Measurements from ENCODE around the gene KCMF1. TPM values are rescaled to one million over a fixed set of nuclear protein-coding genes. Genes with fewer than 3 reads are reported as not detected.

KCMF1 gene
- polyA plus RNA-seq, 1 donor (not counting 4 experiments of a cell fraction or from before 2014, with no cell fraction given) = 111 TPM

- FAIRE-seq = peak; percentile 88
- H3K9ac ChIP-seq (ENCODE audit: control insufficient read depth, extremely low read depth, insufficient read depth, low read length) = peak overlapping the region; percentile 59
- peak; percentile 86 for DNase-seq (ENCODE audit: low read depth, low spot score)
These were observed 12.6 kb upstream of the KCMF1 start for GRCh38 chr2:84958135-84959059.

GRCh38 chr2:84959095-84959565 is 11.8 kb upstream of the KCMF1 start:
- Histone ChIP-seq H3K27ac (ENCODE audit: control insufficient read depth, insufficient read depth, low read length) (peak overlapping the region; percentile 95), H3K9ac (ENCODE audit: control insufficient read depth, extremely low read depth, insufficient read depth, low read length) (peak overlapping the region; percentile 59), H3K4me3 (ENCODE audit: control insufficient read depth in 2 of 3, extremely low read depth in 1 of 3, insufficient read depth in 2 of 3, low read depth in 1 of 3, low read length in 3 of 3) (peak overlapping the region in 1 of 3 experiments; percentile 19), H3K36me3 (ENCODE audit: control insufficient read depth in 2 of 2, extremely low read depth in 1 of 2, insufficient read depth in 2 of 2, low read length in 2 of 2) (peaks cover 0 to 5% of the 10 kb centered on the region in 2 experiments), H3K9me3 (ENCODE audit: control insufficient read depth, low read depth, low read length) (no peaks in the 10 kb centered on the region), H4K20me1 (ENCODE audit: control insufficient read depth, extremely low read depth, insufficient read depth, low read length) (no peaks in the 10 kb centered on the region), H3K4me1 (ENCODE audit: control insufficient read depth, extremely low read depth, insufficient read depth, low read length) (peaks cover 34% of the 10 kb centered on the region), H3K9me1 (ENCODE audit: control insufficient read depth, extremely low read depth, insufficient read depth, low read length) (no peaks in the 10 kb centered on the region), H3K27me3 (ENCODE audit: control insufficient read depth, extremely low read depth, insufficient read depth, low read length) (no peaks in the 10 kb centered on the region), H2AFZ (ENCODE audit: control insufficient read depth, low read length) (no peak overlapping the region), H3K79me2 (ENCODE audit: control insufficient read depth, insufficient read depth, low read length) (peaks cover 5% of the 10 kb centered on the region), H3K4me2 (ENCODE audit: control insufficient read depth, extremely low read depth, insufficient read depth, low read depth, low read length) (peak overlapping the region; percentile 69)
- dilution Hi-C loops (cut with MboI; ENCODE audit: extremely low pct_ligation_motif_present, low sequenced_read_pairs) = no loop called here
- FAIRE-seq = peak; percentile 53
- TF ChIP-seq CTCF (optimal IDR thresholded peaks at IDR 0.05 in 1 of 3, IDR thresholded peaks at IDR 0.05 in 1 of 3, conservative IDR thresholded peaks at IDR 0.05 in 1 of 3; ENCODE audit: extremely low read depth in 1 of 3, insufficient read depth in 2 of 3, low read length in 3 of 3) (no peak), EZH2 (IDR thresholded peaks at IDR 0.05; ENCODE audit: low read length) (no peak)
- peak; percentile 44 for DNase-seq (ENCODE audit: low read depth, low spot score)

More at GRCh38 chr2:84958135-84959059, 12.6 kb upstream of the KCMF1 start:
- H3K79me2 ChIP-seq (ENCODE audit: control insufficient read depth, insufficient read depth, low read length) = peaks cover 3% of the 10 kb centered on the region
- H3K9me3 ChIP-seq (ENCODE audit: control insufficient read depth, low read depth, low read length) = no peaks in the 10 kb centered on the region
- peaks cover 0 to 3% of the 10 kb centered on the region in 2 experiments for H3K36me3 ChIP-seq (ENCODE audit: control insufficient read depth in 2 of 2, extremely low read depth in 1 of 2, insufficient read depth in 2 of 2, low read length in 2 of 2)
- peaks cover 34% of the 10 kb centered on the region for H3K4me1 ChIP-seq (ENCODE audit: control insufficient read depth, extremely low read depth, insufficient read depth, low read length)
- TF ChIP-seq EZH2 (IDR thresholded peaks at IDR 0.05; ENCODE audit: low read length) (no peak), CTCF (optimal IDR thresholded peaks at IDR 0.05 in 1 of 3, IDR thresholded peaks at IDR 0.05 in 1 of 3, conservative IDR thresholded peaks at IDR 0.05 in 1 of 3; ENCODE audit: extremely low read depth in 1 of 3, insufficient read depth in 2 of 3, low read length in 3 of 3) (no peak)
- no peak overlapping the region for H2AFZ ChIP-seq (ENCODE audit: control insufficient read depth, low read length)
- H3K27me3 ChIP-seq (ENCODE audit: control insufficient read depth, extremely low read depth, insufficient read depth, low read length) = no peaks in the 10 kb centered on the region
- H4K20me1 ChIP-seq (ENCODE audit: control insufficient read depth, extremely low read depth, insufficient read depth, low read length) = no peaks in the 10 kb centered on the region
- H3K4me2 ChIP-seq (ENCODE audit: control insufficient read depth, extremely low read depth, insufficient read depth, low read depth, low read length) = peak overlapping the region; percentile 69
- H3K4me3 ChIP-seq (ENCODE audit: control insufficient read depth in 2 of 3, extremely low read depth in 1 of 3, insufficient read depth in 2 of 3, low read depth in 1 of 3, low read length in 3 of 3) = peak overlapping the region in 1 of 3 experiments; percentile 19
- H3K9me1 ChIP-seq (ENCODE audit: control insufficient read depth, extremely low read depth, insufficient read depth, low read length) = no peaks in the 10 kb centered on the region
- H3K27ac ChIP-seq (ENCODE audit: control insufficient read depth, insufficient read depth, low read length) = peak overlapping the region; percentile 95
- dilution Hi-C loops (cut with MboI; ENCODE audit: extremely low pct_ligation_motif_present, low sequenced_read_pairs) = no loop called here
